HepG2 (cell line): ENCODE results near the gene CTNNBL1. TPM values are rescaled to one million over a fixed set of nuclear protein-coding genes. Genes with fewer than 3 reads are reported as not detected.

Experiments
- ATAC-seq: fragments of 200-7000 bp; cut with Tn5 transposase; 3 replicates; pipeline ENCODE4 v1.9.1; 2020; ENCODE audit warnings: mild to moderate bottlenecking, moderate library complexity
- BruUV-seq: library from RNA; stranded (reverse); fragments of 400-500 nt; replicated peaks from 2 replicates; lab custom pipeline; 2021; lab: Mats Ljungman, UMichigan
- CTCF ChIA-PET: fragments of 300-600 bp; formaldehyde crosslinking; extraction: SDS; loops from one replicate; lab custom pipeline; 2021; ENCODE audit warnings: low total read pairs, inconsistent platforms, low intra/inter-chr PET ratio; lab: Yijun Ruan, JAX
- POLR2A ChIA-PET: fragments of 350-600 bp; sonication (Branson Sonifier 250); formaldehyde crosslinking; loops from one replicate; lab custom pipeline; 2020; ENCODE audit warnings: antibody characterized with exemption, inconsistent platforms; lab: Yijun Ruan, JAX
- DNase-seq: peaks from one replicate; pipeline ENCODE4 v3.0.0-alpha.2; 2015; ENCODE audit warnings: low spot score
- FAIRE-seq: peaks from 3 replicates; lab custom pipeline; 2011; peaks lifted over from hg19 to GRCh38; lab: Jason Lieb, UNC
- H2AFZ ChIP-seq: one replicate; pipeline ENCODE4 v1.6.1; 2011; ENCODE audit warnings: low read length, inconsistent platforms
- H3K27ac ChIP-seq: fragments of 300-600 bp; 3 replicates; pipeline ENCODE4 v1.8.0; 2011; ENCODE audit warnings: mixed run types, mild to moderate bottlenecking, mixed read lengths, low read length, inconsistent platforms; ENCODE audit not compliant: insufficient read depth; ENCODE audit errors: extremely low read length
- H3K27me3 ChIP-seq, 2 experiments: fragments of 200-600 bp in 1 of 2; 2 replicates in 1 of 2; 3 replicates in 1 of 2; pipeline versions ENCODE4 v1.6.0 to v1.8.0; 2011; ENCODE audit warnings: low read length in 2 of 2, mild to moderate bottlenecking in 2 of 2, moderate library complexity in 2 of 2, inconsistent platforms in 1 of 2; ENCODE audit not compliant: insufficient read depth in 2 of 2, control insufficient read depth in 1 of 2
- H3K36me3 ChIP-seq, 2 experiments: fragments of 200-600 bp in 1 of 2; replicated peaks in 1 of 2; 2 replicates in 1 of 2; 3 replicates in 1 of 2; pipeline versions ENCODE4 v1.5.1 to v1.8.0; 2011; ENCODE audit warnings: low read length in 2 of 2, inconsistent platforms in 1 of 2; ENCODE audit not compliant: insufficient read depth in 2 of 2, control insufficient read depth in 1 of 2
- H3K4me1 ChIP-seq: 2 replicates; pipeline ENCODE4 v1.5.1; 2012; ENCODE audit warnings: low read length, inconsistent platforms; ENCODE audit not compliant: insufficient read depth
- H3K4me2 ChIP-seq: 2 replicates; pipeline ENCODE4 v1.6.0; 2011; ENCODE audit warnings: low read depth, low read length, inconsistent platforms
- H3K4me3 ChIP-seq, 3 experiments: fragments of 200-600 bp in 1 of 3; sonication (generic), shearing (Covaris generic) in 1 of 3; replicated peaks in 1 of 3; 2 replicates each; pipeline ENCODE4 v1.5.1; 2011 to 2016; ENCODE audit warnings: low read length in 3 of 3, inconsistent platforms in 2 of 3, low read depth in 2 of 3, mild to moderate bottlenecking in 2 of 3, control low read depth in 1 of 3, mixed read lengths in 1 of 3; ENCODE audit not compliant: insufficient read depth in 1 of 3
- H3K79me2 ChIP-seq: one replicate; pipeline ENCODE4 v1.6.1; 2011; ENCODE audit warnings: low read length, inconsistent platforms; ENCODE audit not compliant: insufficient read depth
- H3K9ac ChIP-seq: 2 replicates; pipeline ENCODE4 v1.6.0; 2011; ENCODE audit warnings: mild to moderate bottlenecking, low read depth, low read length, inconsistent platforms; ENCODE audit not compliant: insufficient read depth
- H3K9me3 ChIP-seq: 2 replicates; pipeline ENCODE4 v1.5.1; 2012; ENCODE audit warnings: mild to moderate bottlenecking, low read length
- H4K20me1 ChIP-seq: 2 replicates; pipeline ENCODE4 v1.6.0; 2011; ENCODE audit warnings: inconsistent platforms, mild to moderate bottlenecking, low read length, moderate library complexity; ENCODE audit not compliant: insufficient read depth
- FOXM1 ChIP-seq: sonication (generic); formaldehyde crosslinking; IDR thresholded peaks from 2 replicates; pipeline ENCODE4 v1.5.0; 2020; ENCODE audit warnings: missing genetic modification reagents
- ZNF556 ChIP-seq: sonication (generic); formaldehyde crosslinking; IDR thresholded peaks from 2 replicates; pipeline ENCODE4 v1.4.0; 2020; ENCODE audit warnings: mild to moderate bottlenecking, missing genetic modification reagents, borderline replicate concordance
- WGBS: methylation state at CpG from one replicate; pipeline ENCODE4 v1.1.6; 2017; ENCODE audit warnings: low lambda C conversion rate; 5-methylcytosine and 5-hydroxymethylcytosine counted together
- in situ Hi-C: cut with HindIII; loops from 2 replicates; pipeline ENCODE4 v1.10.0; 2017; ENCODE audit warnings: low pct_unique_long_range_greater_than_20kb; ENCODE audit not compliant: extremely low pct_ligation_motif_present
- intact Hi-C: fragments of 100-400 bp; cut with micrococcal nuclease; formaldehyde crosslinking; loops from one replicate; pipeline ENCODE4 v1.10.0; 2022; ENCODE audit not compliant: unreplicated experiment
- polyA plus RNA-seq, 8 experiments: library from polyadenylated mRNA; depleted of rRNA in 3 of 8; stranded (reverse) in 7 of 8; unstranded in 1 of 8; fragments of >200 nt; fragmentation: Illumina TruSeq in 4 of 8; extraction: Trizol in 4 of 8; gene quantifications; 2 replicates each; pipeline versions ENCODE4 v1.2.1 to v1.2.3, GENCODE V29; 2011 to 2016; ENCODE audit warnings: low read depth in 4 of 8, missing spikeins in 1 of 8, mixed read lengths in 1 of 8; ENCODE audit not compliant: insufficient read depth in 1 of 8
- total RNA-seq, 5 experiments: library from RNA; depleted of rRNA; stranded (reverse); fragments of >200 nt; fragmentation: Illumina TruSeq; extraction: Trizol; gene quantifications; 2 replicates each; pipeline ENCODE4 v1.2.3, GENCODE V29; 2016; ENCODE audit warnings: low read depth in 1 of 5
- TF ChIP-seq, protein P1 (sequence below): sonication (generic); formaldehyde crosslinking; IDR thresholded peaks from 2 replicates; pipeline ENCODE4 v1.4.0; 2020; ENCODE audit warnings: missing genetic modification reagents, borderline replicate concordance
- TF ChIP-seq, protein P2 (sequence below): IDR thresholded peaks from 2 replicates; pipeline ENCODE4 v1.6.1; 2018; ENCODE audit warnings: missing genetic modification reagents, mild to moderate bottlenecking, missing compliant biosample characterization

The CTNNBL1 gene
- total and polyA plus RNA-seq, 2 of the 13 experiments (the other 11 are each of a cell fraction or from before 2014, with no cell fraction given) = 49.3 to 94.6 TPM

DNA sequence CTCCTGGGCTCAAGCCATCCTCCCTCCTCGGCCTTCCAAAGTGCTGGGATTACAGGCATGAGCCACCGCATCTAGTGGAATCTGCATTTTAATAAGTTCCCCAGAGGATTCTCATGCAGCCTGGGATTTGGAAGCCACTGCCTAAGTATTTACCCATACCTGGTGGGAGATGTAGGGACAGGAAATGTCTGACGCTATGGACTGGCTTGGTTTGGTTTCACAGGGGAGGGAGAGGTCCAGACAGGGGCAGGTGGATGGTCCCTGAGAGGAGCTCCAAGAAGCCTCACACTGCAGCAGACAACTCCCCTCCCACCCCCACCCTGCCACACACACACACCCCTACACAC, 213.5 kb downstream of the CTNNBL1 start:
- no peak overlapping the region for H3K9ac ChIP-seq
- no TSS peak for BruUV-seq
- H3K27ac ChIP-seq = no peak overlapping the region
- no peak overlapping the region for H2AFZ ChIP-seq
- H3K4me2 ChIP-seq = no peak overlapping the region
- ChIA-PET POLR2A (no interaction called here), CTCF (no interaction called here)
- peaks cover 5% of the 10 kb centered on the region; the same call in 1 of the 2 replicates for H4K20me1 ChIP-seq
- in situ Hi-C loops = no loop called here
- 20% methylated on average over 3 of the region's 3 CpGs for WGBS
- DNase-seq (no peak), FAIRE-seq (no peak), ATAC-seq (no peak)
- TF ChIP-seq FOXM1 (CRISPR knock-in tag) = no peak
- TF ChIP-seq, protein P1, sequence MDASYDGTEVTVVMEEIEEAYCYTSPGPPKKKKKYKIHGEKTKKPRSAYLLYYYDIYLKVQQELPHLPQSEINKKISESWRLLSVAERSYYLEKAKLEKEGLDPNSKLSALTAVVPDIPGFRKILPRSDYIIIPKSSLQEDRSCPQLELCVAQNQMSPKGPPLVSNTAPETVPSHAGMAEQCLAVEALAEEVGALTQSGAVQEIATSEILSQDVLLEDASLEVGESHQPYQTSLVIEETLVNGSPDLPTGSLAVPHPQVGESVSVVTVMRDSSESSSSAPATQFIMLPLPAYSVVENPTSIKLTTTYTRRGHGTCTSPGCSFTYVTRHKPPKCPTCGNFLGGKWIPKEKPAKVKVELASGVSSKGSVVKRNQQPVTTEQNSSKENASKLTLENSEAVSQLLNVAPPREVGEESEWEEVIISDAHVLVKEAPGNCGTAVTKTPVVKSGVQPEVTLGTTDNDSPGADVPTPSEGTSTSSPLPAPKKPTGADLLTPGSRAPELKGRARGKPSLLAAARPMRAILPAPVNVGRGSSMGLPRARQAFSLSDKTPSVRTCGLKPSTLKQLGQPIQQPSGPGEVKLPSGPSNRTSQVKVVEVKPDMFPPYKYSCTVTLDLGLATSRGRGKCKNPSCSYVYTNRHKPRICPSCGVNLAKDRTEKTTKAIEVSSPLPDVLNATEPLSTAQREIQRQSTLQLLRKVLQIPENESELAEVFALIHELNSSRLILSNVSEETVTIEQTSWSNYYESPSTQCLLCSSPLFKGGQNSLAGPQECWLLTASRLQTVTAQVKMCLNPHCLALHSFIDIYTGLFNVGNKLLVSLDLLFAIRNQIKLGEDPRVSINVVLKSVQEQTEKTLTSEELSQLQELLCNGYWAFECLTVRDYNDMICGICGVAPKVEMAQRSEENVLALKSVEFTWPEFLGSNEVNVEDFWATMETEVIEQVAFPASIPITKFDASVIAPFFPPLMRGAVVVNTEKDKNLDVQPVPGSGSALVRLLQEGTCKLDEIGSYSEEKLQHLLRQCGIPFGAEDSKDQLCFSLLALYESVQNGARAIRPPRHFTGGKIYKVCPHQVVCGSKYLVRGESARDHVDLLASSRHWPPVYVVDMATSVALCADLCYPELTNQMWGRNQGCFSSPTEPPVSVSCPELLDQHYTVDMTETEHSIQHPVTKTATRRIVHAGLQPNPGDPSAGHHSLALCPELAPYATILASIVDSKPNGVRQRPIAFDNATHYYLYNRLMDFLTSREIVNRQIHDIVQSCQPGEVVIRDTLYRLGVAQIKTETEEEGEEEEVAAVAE (CRISPR knock-in tag) = no peak
- no peak for TF ChIP-seq ZNF556 (CRISPR knock-in tag)
- TF ChIP-seq, protein P2, sequence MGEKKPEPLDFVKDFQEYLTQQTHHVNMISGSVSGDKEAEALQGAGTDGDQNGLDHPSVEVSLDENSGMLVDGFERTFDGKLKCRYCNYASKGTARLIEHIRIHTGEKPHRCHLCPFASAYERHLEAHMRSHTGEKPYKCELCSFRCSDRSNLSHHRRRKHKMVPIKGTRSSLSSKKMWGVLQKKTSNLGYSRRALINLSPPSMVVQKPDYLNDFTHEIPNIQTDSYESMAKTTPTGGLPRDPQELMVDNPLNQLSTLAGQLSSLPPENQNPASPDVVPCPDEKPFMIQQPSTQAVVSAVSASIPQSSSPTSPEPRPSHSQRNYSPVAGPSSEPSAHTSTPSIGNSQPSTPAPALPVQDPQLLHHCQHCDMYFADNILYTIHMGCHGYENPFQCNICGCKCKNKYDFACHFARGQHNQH (CRISPR knock-in tag) = no peak
- no peaks in the 10 kb centered on the region for H3K9me3 ChIP-seq
- H3K79me2 ChIP-seq = no peaks in the 10 kb centered on the region
- H3K27me3 ChIP-seq = peaks cover 19 to 79% of the 10 kb centered on the region in 2 experiments; a peak in 4 of 5 replicates
- no peak overlapping the region for H3K4me3 ChIP-seq
- intact Hi-C loops = no loop called here
- peaks cover 5% of the 10 kb centered on the region; the same call in 1 of the 2 replicates for H3K4me1 ChIP-seq
- H3K36me3 ChIP-seq = no peaks in the 10 kb centered on the region
